Caco-2 (cell line): ENCODE results near the gene PIGH. TPM values are rescaled to one million over a fixed set of nuclear protein-coding genes. Genes with fewer than 3 reads are reported as not detected.
A peak's percentile ranks its signal among the peaks of the same experiment; 100 is the strongest.

Experiments
- BruUV-seq: library from RNA; stranded (reverse); fragments of 400-500 nt; replicated peaks from 2 replicates; lab custom pipeline; 2021; lab: Mats Ljungman, UMichigan
- CTCF ChIA-PET: fragments of 300-600 bp; sonication (Branson Sonifier 250); formaldehyde crosslinking; loops from one replicate; lab custom pipeline; 2022; ENCODE audit warnings: antibody characterized with exemption; lab: Charles Lee
- POLR2A ChIA-PET: fragments of 300-600 bp; sonication (Branson Sonifier 250); formaldehyde crosslinking; loops from one replicate; lab custom pipeline; 2022; ENCODE audit warnings: antibody characterized with exemption; lab: Charles Lee
- DNase-seq, 2 experiments: peaks; one replicate each; pipeline versions ENCODE4 v3.0.0 to v3.0.0-alpha.2; 2020 to 2022
- H3K27me3 ChIP-seq: replicated peaks from 2 replicates; pipeline ENCODE4 v1.6.0; 2011; ENCODE audit warnings: low read length; ENCODE audit not compliant: control insufficient read depth, insufficient read depth
- H3K36me3 ChIP-seq: 2 replicates; pipeline ENCODE4 v1.5.1; 2011; ENCODE audit warnings: low read length; ENCODE audit not compliant: control insufficient read depth, insufficient read depth
- H3K4me1 ChIP-seq: fragments of 250-450 bp; sonication (Bioruptor Pico); 2 replicates; pipeline ENCODE4 v1.5.1; 2020; ENCODE audit warnings: mild to moderate bottlenecking
- H3K4me3 ChIP-seq: 2 replicates; pipeline ENCODE4 v1.5.1; 2011; ENCODE audit warnings: low read depth, mild to moderate bottlenecking, control low read depth, low read length
- H3K9me3 ChIP-seq: fragments of 250-450 bp; sonication (Bioruptor Pico); 2 replicates; pipeline ENCODE4 v1.5.1; 2020; ENCODE audit warnings: mild to moderate bottlenecking, moderate library complexity
- H3K27ac Mint-ChIP-seq: one replicate; pipeline ENCODE4 v1.8.0; 2022; ENCODE audit warnings: mixed read lengths; ENCODE audit not compliant: unreplicated experiment
- H3K27me3 Mint-ChIP-seq: one replicate; pipeline ENCODE4 v1.8.0; 2022; ENCODE audit warnings: mixed read lengths; ENCODE audit not compliant: insufficient read depth, unreplicated experiment
- H3K36me3 Mint-ChIP-seq: one replicate; pipeline ENCODE4 v1.8.0; 2022; ENCODE audit warnings: mild to moderate bottlenecking, mixed read lengths; ENCODE audit not compliant: insufficient read depth, unreplicated experiment
- H3K4me1 Mint-ChIP-seq: one replicate; pipeline ENCODE4 v1.8.0; 2022; ENCODE audit warnings: low read depth, mixed read lengths; ENCODE audit not compliant: unreplicated experiment
- H3K4me3 Mint-ChIP-seq: one replicate; pipeline ENCODE4 v1.8.0; 2022; ENCODE audit warnings: mild to moderate bottlenecking, moderate library complexity, mixed read lengths; ENCODE audit not compliant: unreplicated experiment
- H3K9me3 Mint-ChIP-seq: one replicate; pipeline ENCODE4 v1.8.0; 2022; ENCODE audit warnings: mixed read lengths; ENCODE audit not compliant: unreplicated experiment
- intact Hi-C: fragments of 100-400 bp; cut with micrococcal nuclease; formaldehyde crosslinking; loops from one replicate; pipeline ENCODE4 v1.10.0; 2022; ENCODE audit not compliant: unreplicated experiment
- total RNA-seq: library from RNA; stranded (reverse); gene quantifications from 2 replicates; pipeline ENCODE4 v1.2.3, GENCODE V29; 2022
- TF ChIP-seq, protein P1 (sequence below), 2 experiments: fragments of 200-600 bp in 1 of 2; IDR thresholded peaks; 1 replicate in 1 of 2; 2 replicates in 1 of 2; pipeline versions ENCODE4 v1.5.1 to v1.8.0; 2011 to 2022; ENCODE audit warnings: antibody characterized with exemption in 1 of 2, control low read depth in 1 of 2, inconsistent platforms in 1 of 2, low read depth in 1 of 2, low read length in 1 of 2, mild to moderate bottlenecking in 1 of 2, moderate library complexity in 1 of 2; ENCODE audit not compliant: insufficient read depth in 1 of 2, severe bottlenecking in 1 of 2, unreplicated experiment in 1 of 2

Gene PIGH
- total RNA-seq, 1 experiment from 2014 or later = 20.4 TPM

DNA sequence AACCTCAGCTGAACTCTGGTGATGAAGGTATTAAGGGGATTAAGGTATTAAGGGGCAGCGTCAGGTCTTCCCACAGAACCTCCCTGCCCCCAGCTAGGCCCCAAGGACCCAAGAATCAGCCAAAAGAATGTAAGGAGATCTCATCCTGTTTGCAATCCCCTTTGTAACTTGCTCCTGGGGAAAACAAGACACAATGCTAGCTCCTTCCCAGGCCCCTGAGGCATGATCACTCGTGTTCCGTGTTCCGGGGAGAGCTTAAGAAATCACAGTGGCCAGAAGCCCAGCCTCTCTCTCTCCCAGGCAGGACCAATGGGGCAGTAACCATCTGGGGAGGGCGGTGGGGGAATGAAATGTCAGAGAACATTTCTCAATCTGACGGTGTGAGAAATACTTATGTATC is 33.2 kb downstream of the PIGH start:
- H3K27ac Mint-ChIP-seq = peak overlapping the region; percentile 19

DNA sequence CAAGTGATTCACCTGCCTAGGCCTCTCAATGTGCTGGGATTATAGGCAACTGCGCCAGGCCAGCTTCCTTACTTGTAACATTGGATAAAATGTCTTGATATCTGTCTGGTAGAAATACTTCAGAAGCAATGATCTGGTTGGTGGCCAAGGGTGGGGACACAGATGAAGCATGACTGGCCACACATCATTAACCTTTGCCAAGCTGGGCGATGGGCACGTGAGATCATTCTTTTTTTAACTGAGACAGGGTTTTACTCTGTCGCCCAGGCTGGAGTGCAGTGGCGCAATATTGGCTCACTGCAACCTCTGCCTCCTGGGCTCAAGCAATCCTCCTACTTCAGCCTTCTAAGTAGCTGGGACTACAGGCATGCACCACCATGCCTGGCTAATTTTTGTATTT is 35.8 kb downstream of the PIGH start:
- POLR2A ChIA-PET = no interaction called here
- peaks cover 21% of the 10 kb centered on the region for H3K36me3 Mint-ChIP-seq

More for the DNA sequence above, 33.2 kb downstream of the PIGH start:
- no peaks in the 10 kb centered on the region for H3K4me1 ChIP-seq
- peaks cover 19% of the 10 kb centered on the region for H3K36me3 Mint-ChIP-seq
- ChIA-PET POLR2A (no interaction called here), CTCF (interaction anchor here (0.7 to 1.8 kb wide), 2 partner anchors 40 to 138 kb away, joined by 3 to 5 read pairs; no protein-coding TSS in a partner anchor)
- peaks cover 7% of the 10 kb centered on the region for H3K4me1 Mint-ChIP-seq
- intact Hi-C loops = no loop called here
- H3K36me3 ChIP-seq = peaks cover 4% of the 10 kb centered on the region; the same call in 1 of the 2 replicates
- H3K9me3 ChIP-seq = no peaks in the 10 kb centered on the region
- no peaks in the 10 kb centered on the region for H3K27me3 Mint-ChIP-seq
- H3K4me3 Mint-ChIP-seq = no peak overlapping the region
- TF ChIP-seq, protein P1, sequence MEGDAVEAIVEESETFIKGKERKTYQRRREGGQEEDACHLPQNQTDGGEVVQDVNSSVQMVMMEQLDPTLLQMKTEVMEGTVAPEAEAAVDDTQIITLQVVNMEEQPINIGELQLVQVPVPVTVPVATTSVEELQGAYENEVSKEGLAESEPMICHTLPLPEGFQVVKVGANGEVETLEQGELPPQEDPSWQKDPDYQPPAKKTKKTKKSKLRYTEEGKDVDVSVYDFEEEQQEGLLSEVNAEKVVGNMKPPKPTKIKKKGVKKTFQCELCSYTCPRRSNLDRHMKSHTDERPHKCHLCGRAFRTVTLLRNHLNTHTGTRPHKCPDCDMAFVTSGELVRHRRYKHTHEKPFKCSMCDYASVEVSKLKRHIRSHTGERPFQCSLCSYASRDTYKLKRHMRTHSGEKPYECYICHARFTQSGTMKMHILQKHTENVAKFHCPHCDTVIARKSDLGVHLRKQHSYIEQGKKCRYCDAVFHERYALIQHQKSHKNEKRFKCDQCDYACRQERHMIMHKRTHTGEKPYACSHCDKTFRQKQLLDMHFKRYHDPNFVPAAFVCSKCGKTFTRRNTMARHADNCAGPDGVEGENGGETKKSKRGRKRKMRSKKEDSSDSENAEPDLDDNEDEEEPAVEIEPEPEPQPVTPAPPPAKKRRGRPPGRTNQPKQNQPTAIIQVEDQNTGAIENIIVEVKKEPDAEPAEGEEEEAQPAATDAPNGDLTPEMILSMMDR (IDR thresholded peaks at IDR 0.05; ENCODE audit: insufficient read depth in 1 of 2, low read depth in 1 of 2, low read length in 1 of 2, severe bottlenecking in 1 of 2, unreplicated experiment in 1 of 2) = no peak
- H3K27me3 ChIP-seq = no peaks in the 10 kb centered on the region
- no TSS peak for BruUV-seq
- DNase-seq = no peak
- no peak overlapping the region for H3K4me3 ChIP-seq
- no peaks in the 10 kb centered on the region for H3K9me3 Mint-ChIP-seq

DNA sequence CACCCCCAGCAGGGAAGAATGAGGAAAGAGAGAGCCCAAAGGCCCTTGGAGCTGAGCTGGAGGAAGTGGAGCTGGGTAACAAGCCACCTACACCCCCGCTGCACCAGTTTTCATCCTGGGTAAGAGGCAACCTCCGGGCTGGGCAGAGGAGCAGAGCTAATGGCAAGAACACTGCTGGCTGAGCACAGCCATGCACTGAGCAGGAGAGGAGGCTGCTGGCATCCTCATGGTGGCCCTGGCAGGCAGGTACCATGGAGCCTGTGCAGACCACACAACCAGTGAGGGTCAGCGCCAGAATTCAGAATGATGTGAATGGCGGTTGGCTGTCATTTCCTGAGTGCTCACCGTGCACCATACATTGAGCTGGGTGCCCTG is 37.3 kb downstream of the PIGH start:
- CTCF ChIA-PET = interaction anchor here (1.5 kb wide), 1 partner anchor 36 kb away, joined by 4 read pairs; no protein-coding TSS in a partner anchor
- Histone ChIP-seq H3K4me3 (no peak overlapping the region), H3K9me3 (no peaks in the 10 kb centered on the region), H3K36me3 (no peaks in the 10 kb centered on the region; the same call in 1 of the 2 replicates), H3K4me1 (peaks cover under 1% of the 10 kb centered on the region), H3K27me3 (no peaks in the 10 kb centered on the region)
- H3K36me3 Mint-ChIP-seq = peaks cover 23% of the 10 kb centered on the region
- TF ChIP-seq, protein P1 (IDR thresholded peaks at IDR 0.05; ENCODE audit: insufficient read depth in 1 of 2, low read depth in 1 of 2, low read length in 1 of 2, severe bottlenecking in 1 of 2, unreplicated experiment in 1 of 2) = no peak
- no peak overlapping the region for H3K4me3 Mint-ChIP-seq
- BruUV-seq = no TSS peak
- POLR2A ChIA-PET = no interaction called here
- H3K27ac Mint-ChIP-seq = no peak overlapping the region
- intact Hi-C loops = no loop called here
- no peaks in the 10 kb centered on the region for H3K9me3 Mint-ChIP-seq
- DNase-seq = no peak
- H3K4me1 Mint-ChIP-seq = peaks cover 7% of the 10 kb centered on the region
- H3K27me3 Mint-ChIP-seq = no peaks in the 10 kb centered on the region

More for the DNA sequence above, 35.8 kb downstream of the PIGH start:
- Mint-ChIP-seq H3K4me3 (no peak overlapping the region), H3K27ac (no peak overlapping the region), H3K27me3 (no peaks in the 10 kb centered on the region), H3K9me3 (no peaks in the 10 kb centered on the region), H3K4me1 (peaks cover 7% of the 10 kb centered on the region)
- Histone ChIP-seq H3K9me3 (no peaks in the 10 kb centered on the region), H3K36me3 (no peaks in the 10 kb centered on the region; the same call in 1 of the 2 replicates), H3K4me3 (no peak overlapping the region), H3K4me1 (no peaks in the 10 kb centered on the region), H3K27me3 (no peaks in the 10 kb centered on the region)
- CTCF ChIA-PET = interaction anchor here (0.6 kb wide), 2 partner anchors 23 to 37 kb away, joined by 3 to 4 read pairs; no protein-coding TSS in a partner anchor
- TF ChIP-seq, protein P1 (IDR thresholded peaks at IDR 0.05; ENCODE audit: insufficient read depth in 1 of 2, low read depth in 1 of 2, low read length in 1 of 2, severe bottlenecking in 1 of 2, unreplicated experiment in 1 of 2) = no peak
- intact Hi-C loops = no loop called here
- DNase-seq = no peak
- no TSS peak for BruUV-seq
